ENCODE data around the gene ASB5.

Gene ASB5

GRCh38 chr4:176270669-176271068 lies 1.6 kb upstream of the ASB5 start:
- peak overlapping the region; percentile 5; the same call in 1 of the 2 replicates for H3K4me3 ChIP-seq (ENCODE audit: low read depth, low read length)
- TF ChIP-seq, protein P1, sequence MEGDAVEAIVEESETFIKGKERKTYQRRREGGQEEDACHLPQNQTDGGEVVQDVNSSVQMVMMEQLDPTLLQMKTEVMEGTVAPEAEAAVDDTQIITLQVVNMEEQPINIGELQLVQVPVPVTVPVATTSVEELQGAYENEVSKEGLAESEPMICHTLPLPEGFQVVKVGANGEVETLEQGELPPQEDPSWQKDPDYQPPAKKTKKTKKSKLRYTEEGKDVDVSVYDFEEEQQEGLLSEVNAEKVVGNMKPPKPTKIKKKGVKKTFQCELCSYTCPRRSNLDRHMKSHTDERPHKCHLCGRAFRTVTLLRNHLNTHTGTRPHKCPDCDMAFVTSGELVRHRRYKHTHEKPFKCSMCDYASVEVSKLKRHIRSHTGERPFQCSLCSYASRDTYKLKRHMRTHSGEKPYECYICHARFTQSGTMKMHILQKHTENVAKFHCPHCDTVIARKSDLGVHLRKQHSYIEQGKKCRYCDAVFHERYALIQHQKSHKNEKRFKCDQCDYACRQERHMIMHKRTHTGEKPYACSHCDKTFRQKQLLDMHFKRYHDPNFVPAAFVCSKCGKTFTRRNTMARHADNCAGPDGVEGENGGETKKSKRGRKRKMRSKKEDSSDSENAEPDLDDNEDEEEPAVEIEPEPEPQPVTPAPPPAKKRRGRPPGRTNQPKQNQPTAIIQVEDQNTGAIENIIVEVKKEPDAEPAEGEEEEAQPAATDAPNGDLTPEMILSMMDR (IDR thresholded peaks at IDR 0.05; ENCODE audit: low read depth, low read length) = no peak

DNA sequence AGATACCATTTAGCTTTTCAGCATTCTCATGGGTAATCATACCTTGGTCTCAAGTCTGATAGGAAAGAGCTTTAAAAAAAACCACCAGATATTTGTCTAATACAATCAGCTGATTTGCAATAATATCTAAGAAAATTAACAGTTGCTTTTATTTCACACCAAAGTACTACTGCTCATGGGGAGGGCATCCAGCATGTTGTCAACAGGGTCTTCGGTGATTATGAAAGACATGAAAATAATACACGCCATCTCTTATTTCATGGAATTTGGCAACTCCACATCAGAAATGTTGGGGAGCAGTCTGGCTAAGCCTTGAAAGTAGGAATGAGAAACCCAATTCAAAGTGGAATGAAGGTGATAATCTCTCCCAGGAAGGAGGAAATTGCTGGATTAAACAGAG lies 3.0 kb downstream of the ASB5 start:
- no peak overlapping the region for H3K4me3 ChIP-seq (ENCODE audit: low read depth, low read length)
- TF ChIP-seq, protein P1 (IDR thresholded peaks at IDR 0.05; ENCODE audit: low read depth, low read length) = no peak

DNA sequence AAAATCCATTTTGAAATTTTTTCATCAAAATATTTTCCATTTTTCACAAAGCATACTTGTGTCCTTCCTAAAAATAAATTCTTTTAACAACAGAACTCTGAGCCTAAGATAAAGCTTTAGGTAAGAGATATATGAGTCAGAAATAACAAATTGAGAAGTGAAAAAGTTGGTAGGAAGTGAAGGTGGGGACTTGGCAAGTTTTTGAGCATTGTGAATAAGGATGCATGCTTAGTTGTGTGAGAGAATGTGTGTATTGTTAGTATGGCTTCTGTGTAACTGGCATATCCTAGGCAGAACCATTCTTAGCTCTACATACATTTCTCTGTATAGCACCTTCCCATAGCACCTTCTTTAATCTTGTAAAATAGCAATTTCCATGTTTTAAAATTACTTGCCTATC lies 6.8 kb downstream of the ASB5 start:
- TF ChIP-seq, protein P1 (IDR thresholded peaks at IDR 0.05; ENCODE audit: low read depth, low read length) = no peak

GRCh38 chr4:176261481-176261880 lies 7.5 kb downstream of the ASB5 start:
- no peak overlapping the region for H3K4me3 ChIP-seq (ENCODE audit: low read depth, low read length)
- TF ChIP-seq, protein P1 (IDR thresholded peaks at IDR 0.05; ENCODE audit: low read depth, low read length) = no peak

More for the DNA sequence above, 6.8 kb downstream of the ASB5 start:
- H3K4me3 ChIP-seq (ENCODE audit: low read depth, low read length) = no peak overlapping the region

DNA sequence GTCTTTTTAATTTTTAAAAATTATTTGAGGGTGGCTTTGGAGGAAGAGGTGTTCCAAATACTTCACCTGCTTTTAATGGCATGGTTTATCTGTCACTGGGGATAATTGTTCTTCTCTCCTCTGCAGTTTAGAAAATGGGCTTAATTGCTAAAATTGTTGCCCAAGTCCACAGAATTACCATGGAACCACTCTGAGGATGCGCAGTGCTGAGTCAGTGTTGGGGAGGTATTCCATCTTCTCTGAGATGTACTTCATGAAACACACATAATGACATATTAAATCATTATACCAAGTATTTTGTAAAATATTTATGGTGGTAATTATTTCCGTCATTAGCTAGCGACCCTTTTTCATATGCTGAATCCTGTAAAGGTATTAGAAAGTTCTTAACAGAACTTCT lies 8.0 kb downstream of the ASB5 start:
- H3K4me3 ChIP-seq (ENCODE audit: low read depth, low read length) = no peak overlapping the region
- TF ChIP-seq, protein P1 (IDR thresholded peaks at IDR 0.05; ENCODE audit: low read depth, low read length) = no peak

- TF ChIP-seq, protein P1 (IDR thresholded peaks at IDR 0.05; ENCODE audit: low read depth, low read length) = no peak
- H3K4me3 ChIP-seq (ENCODE audit: low read depth, low read length) = no peak overlapping the region
These were observed 9.5 kb downstream of the ASB5 start for GRCh38 chr4:176259330-176260090.

GRCh38 chr4:176258135-176258534 lies 10.9 kb downstream of the ASB5 start:
- TF ChIP-seq, protein P1 (IDR thresholded peaks at IDR 0.05; ENCODE audit: low read depth, low read length) = no peak

More at GRCh38 chr4:176258135-176258534, 10.9 kb downstream of the ASB5 start:
- no peak overlapping the region for H3K4me3 ChIP-seq (ENCODE audit: low read depth, low read length)

Measured in WI38 (cell line).